ENCODE results near the gene F2RL2.

GRCh38 chr5:76595755-76596481 lies 27.3 kb downstream of the F2RL2 start:
- TF ChIP-seq EZH2phosphoT487 (conservative IDR thresholded peaks at IDR 0.05; ENCODE audit: low read length) (no peak), CTCF (IDR thresholded peaks at IDR 0.05; ENCODE audit: insufficient read depth, low read length, poor library complexity, severe bottlenecking) (no peak)

Measured in SU-DHL-6 (cell line).